ENCODE results near the gene SFMBT1. TPM values are rescaled to one million over a fixed set of nuclear protein-coding genes. Genes with fewer than 3 reads are reported as not detected.

SFMBT1 gene
- total and polyA plus RNA-seq, 2 experiments from 2014 or later: 3.4 to 6.1 TPM

DNA sequence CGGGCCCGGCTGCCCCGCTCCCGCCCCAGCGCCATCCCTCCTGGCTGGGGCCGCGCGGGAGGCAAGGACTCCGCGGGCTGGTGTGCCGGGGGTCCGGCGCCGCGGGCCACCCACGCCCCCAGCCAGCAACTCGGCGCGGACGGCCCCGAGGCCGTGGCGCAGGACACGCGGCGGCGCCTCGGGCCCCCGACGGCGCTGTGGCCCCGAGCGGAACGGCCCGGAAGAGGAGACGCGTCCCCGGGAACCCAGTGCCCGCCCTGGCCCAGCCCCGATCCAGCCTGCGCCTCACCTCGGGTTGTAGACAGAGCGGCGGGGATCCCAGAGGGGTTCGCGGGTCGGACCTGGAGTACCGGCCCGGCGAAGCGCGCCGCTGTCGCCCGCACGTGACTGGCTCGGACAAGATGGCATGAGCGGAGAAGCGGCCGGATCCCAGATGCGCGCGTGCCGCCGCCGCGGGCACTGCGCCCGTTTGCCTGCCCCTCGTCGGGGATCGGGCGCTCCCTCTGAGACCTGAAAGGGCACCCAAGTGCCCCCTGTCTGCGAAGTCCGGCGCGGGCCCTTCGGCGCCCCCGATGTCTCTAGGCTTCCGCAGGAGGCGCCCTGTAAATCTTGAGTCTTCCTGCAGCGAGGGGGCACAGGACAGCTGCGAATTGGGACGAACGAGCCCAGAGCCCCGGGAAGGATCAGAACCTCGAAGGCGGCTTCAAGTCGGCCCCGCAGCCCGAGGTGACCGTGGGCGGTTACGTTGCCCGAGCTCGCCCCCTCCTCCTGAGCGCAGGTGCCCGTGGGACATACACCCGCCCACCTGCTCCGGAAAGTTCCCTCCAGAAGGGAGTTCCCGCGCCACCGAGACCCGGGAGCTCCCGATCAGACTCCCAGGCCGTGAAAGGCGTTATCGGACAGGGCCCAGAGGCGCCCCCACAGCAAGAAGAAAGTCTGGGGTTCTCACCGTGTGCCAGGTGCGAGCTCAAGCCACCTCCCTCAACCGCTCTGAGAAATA lies 598 bp upstream of the SFMBT1 start:
- Histone ChIP-seq H3K4me3 (peak overlapping the region; percentile 95), H3K4me1 (ENCODE audit: low read depth) (no peaks in the 10 kb centered on the region)
- TF ChIP-seq, protein P1, sequence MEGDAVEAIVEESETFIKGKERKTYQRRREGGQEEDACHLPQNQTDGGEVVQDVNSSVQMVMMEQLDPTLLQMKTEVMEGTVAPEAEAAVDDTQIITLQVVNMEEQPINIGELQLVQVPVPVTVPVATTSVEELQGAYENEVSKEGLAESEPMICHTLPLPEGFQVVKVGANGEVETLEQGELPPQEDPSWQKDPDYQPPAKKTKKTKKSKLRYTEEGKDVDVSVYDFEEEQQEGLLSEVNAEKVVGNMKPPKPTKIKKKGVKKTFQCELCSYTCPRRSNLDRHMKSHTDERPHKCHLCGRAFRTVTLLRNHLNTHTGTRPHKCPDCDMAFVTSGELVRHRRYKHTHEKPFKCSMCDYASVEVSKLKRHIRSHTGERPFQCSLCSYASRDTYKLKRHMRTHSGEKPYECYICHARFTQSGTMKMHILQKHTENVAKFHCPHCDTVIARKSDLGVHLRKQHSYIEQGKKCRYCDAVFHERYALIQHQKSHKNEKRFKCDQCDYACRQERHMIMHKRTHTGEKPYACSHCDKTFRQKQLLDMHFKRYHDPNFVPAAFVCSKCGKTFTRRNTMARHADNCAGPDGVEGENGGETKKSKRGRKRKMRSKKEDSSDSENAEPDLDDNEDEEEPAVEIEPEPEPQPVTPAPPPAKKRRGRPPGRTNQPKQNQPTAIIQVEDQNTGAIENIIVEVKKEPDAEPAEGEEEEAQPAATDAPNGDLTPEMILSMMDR (IDR thresholded peaks at IDR 0.05; ENCODE audit: low read depth, low read length): peak; percentile 43

DNA sequence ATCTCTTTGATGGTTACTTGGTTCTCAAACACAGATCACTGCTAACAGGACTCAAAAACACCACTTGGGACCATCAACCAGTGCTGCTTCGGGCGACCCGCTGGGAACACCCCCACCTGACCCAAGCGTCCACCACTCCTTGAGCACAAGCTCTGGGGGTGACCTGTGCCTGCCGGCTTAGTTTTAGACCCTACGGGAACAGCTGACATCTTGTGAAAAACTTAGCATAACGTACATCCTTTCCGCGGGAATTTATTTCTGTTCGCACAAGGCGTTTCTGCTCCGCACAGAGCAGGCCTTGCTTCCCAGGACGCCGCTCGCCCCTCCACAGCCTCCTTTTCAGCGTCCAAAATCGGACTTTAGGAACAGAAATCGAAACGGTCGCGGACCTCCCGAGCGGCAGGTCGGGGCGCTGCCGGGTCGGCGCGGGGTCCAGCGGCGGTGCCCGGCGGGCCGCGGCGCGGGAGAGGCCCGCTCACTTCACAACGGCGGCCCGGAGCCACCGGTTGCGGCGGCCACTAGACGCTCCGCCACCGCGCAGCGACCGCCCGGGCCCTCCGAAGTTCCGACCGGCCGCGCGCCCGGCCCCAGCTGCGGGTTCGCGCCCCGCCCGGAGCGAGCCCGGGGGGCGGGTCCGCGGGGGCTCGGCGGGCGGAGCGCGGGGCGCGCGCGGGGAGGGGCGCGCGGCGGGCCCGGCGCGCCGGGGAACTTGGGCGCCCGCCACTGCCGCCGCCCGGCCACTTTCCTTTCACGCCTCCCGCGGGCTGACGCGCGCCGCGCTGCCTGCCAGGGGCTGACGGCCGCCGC lies 959 bp downstream of the SFMBT1 start:
- H3K4me3 ChIP-seq: peak overlapping the region; percentile 90
- no peaks in the 10 kb centered on the region for H3K9me3 ChIP-seq (ENCODE audit: low read depth)
- no peak overlapping the region for H3K27ac ChIP-seq
- peak; percentile 69 to 75 for DNase-seq (ENCODE audit: low read depth in 1 of 2, low spot score in 1 of 2)
- no peaks in the 10 kb centered on the region for H3K36me3 ChIP-seq
- H3K27me3 ChIP-seq: peaks cover 76% of the 10 kb centered on the region
- TF ChIP-seq, protein P1 (IDR thresholded peaks at IDR 0.05; ENCODE audit: low read depth, low read length): no peak
- H3K4me1 ChIP-seq (ENCODE audit: low read depth): no peaks in the 10 kb centered on the region

More for the DNA sequence above, 598 bp upstream of the SFMBT1 start:
- peak; percentile 29 to 31 for DNase-seq (ENCODE audit: low read depth in 1 of 2, low spot score in 1 of 2)
- no peak overlapping the region for H3K27ac ChIP-seq
- peaks cover 84% of the 10 kb centered on the region for H3K27me3 ChIP-seq
- H3K36me3 ChIP-seq: no peaks in the 10 kb centered on the region
- no peaks in the 10 kb centered on the region for H3K9me3 ChIP-seq (ENCODE audit: low read depth)

DNA sequence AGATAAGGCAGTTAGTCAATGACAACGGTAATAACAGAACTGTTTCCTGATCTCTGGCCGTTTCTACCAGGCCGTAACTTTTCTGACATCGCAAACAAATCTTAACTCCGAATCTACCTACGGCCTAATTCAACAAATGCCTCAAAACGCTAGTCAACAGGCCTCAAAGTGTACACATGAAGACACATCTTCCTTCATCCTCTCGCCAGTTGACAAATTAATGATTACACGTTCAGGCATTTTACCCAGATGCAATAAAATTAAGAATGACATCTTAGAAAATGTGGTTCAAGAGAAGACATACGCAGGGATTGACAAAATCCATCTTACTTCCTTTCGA lies 1.5 kb downstream of the SFMBT1 start:
- Histone ChIP-seq H3K9me3 (ENCODE audit: low read depth) (no peaks in the 10 kb centered on the region), H3K4me1 (ENCODE audit: low read depth) (no peaks in the 10 kb centered on the region), H3K4me3 (peak overlapping the region; percentile 90), H3K27me3 (peaks cover 73% of the 10 kb centered on the region), H3K27ac (no peak overlapping the region), H3K36me3 (no peaks in the 10 kb centered on the region)
- DNase-seq (ENCODE audit: low read depth in 1 of 2, low spot score in 1 of 2): no peak
- TF ChIP-seq, protein P1 (IDR thresholded peaks at IDR 0.05; ENCODE audit: low read depth, low read length): no peak

DNA sequence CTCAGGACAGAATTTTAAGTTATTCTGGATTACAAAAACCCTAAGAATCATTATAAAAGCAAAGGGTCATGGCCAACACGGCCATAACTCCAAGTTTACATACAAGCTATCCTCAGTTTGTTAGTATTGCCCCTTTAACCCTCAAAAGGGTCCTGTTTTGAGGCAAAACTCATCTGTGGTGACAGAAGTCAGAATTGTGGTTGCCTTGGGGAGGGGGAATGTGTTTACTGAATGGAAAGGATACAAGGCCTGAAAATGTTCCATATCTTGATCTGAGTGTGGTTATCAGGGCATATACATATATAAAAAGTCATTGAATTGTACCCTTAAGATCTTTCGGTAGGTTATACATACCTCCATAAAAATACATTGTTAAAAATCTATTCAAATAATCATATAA lies 2.1 kb downstream of the SFMBT1 start:
- TF ChIP-seq, protein P1 (IDR thresholded peaks at IDR 0.05; ENCODE audit: low read depth, low read length): no peak

DNA sequence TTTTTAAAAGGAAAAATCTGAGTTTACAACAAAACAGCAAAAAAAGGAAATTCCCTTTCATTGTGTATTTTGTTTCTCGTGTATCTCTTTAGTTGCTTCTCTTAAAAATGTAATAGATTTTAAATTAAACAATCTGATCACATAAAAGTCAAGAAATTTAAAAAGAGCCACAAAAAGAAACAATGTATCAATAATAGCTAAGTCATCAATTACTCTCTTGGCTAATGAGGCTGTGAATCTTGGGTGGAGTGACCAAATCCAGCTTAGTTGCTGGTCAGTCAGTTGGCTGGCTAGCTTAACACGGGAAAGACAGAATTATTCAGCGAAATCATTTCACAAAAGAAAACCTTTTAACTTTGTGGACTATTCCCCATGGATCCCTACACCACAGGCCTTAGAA lies 3.2 kb downstream of the SFMBT1 start:
- DNase-seq (ENCODE audit: low read depth in 1 of 2, low spot score in 1 of 2): no peak
- H3K27ac ChIP-seq: no peak overlapping the region
- no peak overlapping the region for H3K4me3 ChIP-seq
- H3K36me3 ChIP-seq: no peaks in the 10 kb centered on the region
- no peaks in the 10 kb centered on the region for H3K9me3 ChIP-seq (ENCODE audit: low read depth)
- peaks cover 58% of the 10 kb centered on the region for H3K27me3 ChIP-seq
- no peaks in the 10 kb centered on the region for H3K4me1 ChIP-seq (ENCODE audit: low read depth)
- TF ChIP-seq, protein P1 (IDR thresholded peaks at IDR 0.05; ENCODE audit: low read depth, low read length): no peak

More for the DNA sequence above, 2.1 kb downstream of the SFMBT1 start:
- no peak for DNase-seq (ENCODE audit: low read depth in 1 of 2, low spot score in 1 of 2)
- H3K4me1 ChIP-seq (ENCODE audit: low read depth): no peaks in the 10 kb centered on the region
- peaks cover 69% of the 10 kb centered on the region for H3K27me3 ChIP-seq
- H3K27ac ChIP-seq: no peak overlapping the region
- H3K36me3 ChIP-seq: no peaks in the 10 kb centered on the region
- H3K9me3 ChIP-seq (ENCODE audit: low read depth): no peaks in the 10 kb centered on the region
- H3K4me3 ChIP-seq: no peak overlapping the region

Measured in cardiac muscle cell (in vitro differentiated cells and primary cell).